Measurements from ENCODE around the gene LRRC2.

The LRRC2 gene

GRCh38 chr3:46503200-46503874, 62.8 kb downstream of the LRRC2 start:
- no peak for TF ChIP-seq CTCF (IDR thresholded peaks at IDR 0.05)

GRCh38 chr3:46501702-46502101, 64.4 kb downstream of the LRRC2 start:
- TF ChIP-seq CTCF (IDR thresholded peaks at IDR 0.05) = no peak

- no peak for TF ChIP-seq CTCF (IDR thresholded peaks at IDR 0.05)
Observed at GRCh38 chr3:46500656-46501635, 65.2 kb downstream of the LRRC2 start.

- TF ChIP-seq CTCF (IDR thresholded peaks at IDR 0.05) = no peak
Observed at GRCh38 chr3:46498916-46499519, 67.1 kb downstream of the LRRC2 start.

GRCh38 chr3:46497556-46498265, 68.4 kb downstream of the LRRC2 start, which contains the start of gene RTP3:
RTP3 (plus strand) TSS chr3:46497976; CDS start chr3:46498063, 87 bp downstream.
- no peak for TF ChIP-seq CTCF (IDR thresholded peaks at IDR 0.05)

- TF ChIP-seq CTCF (IDR thresholded peaks at IDR 0.05) = no peak
Observed at GRCh38 chr3:46496746-46497555, 69.2 kb downstream of the LRRC2 start.

Measured in LNCAP (cell line).